Measurements from ENCODE around the gene ATP6V1C2.
A peak's percentile ranks its signal among the peaks of the same experiment; 100 is the strongest.

ATP6V1C2 gene, protein sequence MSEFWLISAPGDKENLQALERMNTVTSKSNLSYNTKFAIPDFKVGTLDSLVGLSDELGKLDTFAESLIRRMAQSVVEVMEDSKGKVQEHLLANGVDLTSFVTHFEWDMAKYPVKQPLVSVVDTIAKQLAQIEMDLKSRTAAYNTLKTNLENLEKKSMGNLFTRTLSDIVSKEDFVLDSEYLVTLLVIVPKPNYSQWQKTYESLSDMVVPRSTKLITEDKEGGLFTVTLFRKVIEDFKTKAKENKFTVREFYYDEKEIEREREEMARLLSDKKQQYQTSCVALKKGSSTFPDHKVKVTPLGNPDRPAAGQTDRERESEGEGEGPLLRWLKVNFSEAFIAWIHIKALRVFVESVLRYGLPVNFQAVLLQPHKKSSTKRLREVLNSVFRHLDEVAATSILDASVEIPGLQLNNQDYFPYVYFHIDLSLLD
- total RNA-seq, result 0 to 0.06 (median 0) reads per million in 9 experiments

DNA sequence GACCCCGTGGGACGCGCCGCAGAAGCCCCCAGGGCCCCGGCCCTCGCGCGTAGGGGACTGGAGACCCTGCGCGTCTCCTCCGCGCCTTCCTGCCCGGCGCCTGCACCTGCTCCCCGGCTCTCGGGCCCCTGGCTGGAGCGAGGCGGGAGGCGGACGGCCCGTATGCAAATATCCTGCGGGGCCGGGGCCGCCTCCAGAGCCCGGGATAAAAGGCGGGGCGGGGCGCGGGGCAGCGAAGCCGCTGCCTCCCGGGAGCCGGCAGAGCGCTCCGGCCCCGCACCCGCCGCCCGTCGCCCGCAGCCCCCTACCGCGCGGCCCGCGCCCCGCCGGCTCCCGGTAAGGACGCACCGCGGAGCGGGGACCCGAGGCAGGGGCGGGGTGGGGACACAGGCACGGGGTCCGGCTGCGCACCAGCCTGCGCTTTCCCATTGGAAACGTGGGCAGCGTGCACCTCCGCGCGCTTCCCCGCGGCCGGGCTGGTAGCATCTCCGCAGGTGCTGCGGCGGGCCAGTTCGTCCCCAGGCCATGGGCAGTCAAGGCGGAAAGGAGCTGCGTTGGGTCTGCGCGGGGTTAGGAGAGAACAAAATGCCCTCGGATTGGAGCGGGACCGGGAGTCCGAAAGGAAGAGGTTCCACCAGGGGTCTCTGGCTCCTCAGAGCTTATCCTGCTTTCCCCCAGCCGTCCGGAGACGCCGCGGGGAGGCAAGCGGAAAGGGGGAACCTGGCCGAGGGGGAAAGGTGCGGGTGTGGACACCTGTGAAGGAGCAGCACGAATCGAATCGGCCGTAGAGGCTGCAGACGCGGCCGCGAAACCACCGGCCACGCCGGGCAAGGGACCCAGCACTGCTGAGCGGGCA, at the start of gene ATP6V1C2:
Gene ATP6V1C2 (plus strand): TSS at position 235 of the 856 bp plus-strand sequence. CDS start 1,220 bp downstream, outside the sequence.
- H3K9me3 Mint-ChIP-seq, result no peaks in the 10 kb centered on the region
- peaks cover 0 to 9% of the 10 kb centered on the region in 2 donors for H3K4me1 Mint-ChIP-seq (ENCODE audit: low read depth in 2 of 2)
- no peaks in the 10 kb centered on the region for H3K36me3 Mint-ChIP-seq (ENCODE audit: insufficient read depth)
- H3K27me3 Mint-ChIP-seq, result peaks cover 38 to 68% of the 10 kb centered on the region in 2 donors
- H3K4me3 Mint-ChIP-seq, result peak within 1 kb of the TSS; percentile 57 to 69
- DNase-seq (no peak), ATAC-seq (replicated peaks) (no peak)
- H3K27ac Mint-ChIP-seq, result no peak within 1 kb of the TSS

DNA sequence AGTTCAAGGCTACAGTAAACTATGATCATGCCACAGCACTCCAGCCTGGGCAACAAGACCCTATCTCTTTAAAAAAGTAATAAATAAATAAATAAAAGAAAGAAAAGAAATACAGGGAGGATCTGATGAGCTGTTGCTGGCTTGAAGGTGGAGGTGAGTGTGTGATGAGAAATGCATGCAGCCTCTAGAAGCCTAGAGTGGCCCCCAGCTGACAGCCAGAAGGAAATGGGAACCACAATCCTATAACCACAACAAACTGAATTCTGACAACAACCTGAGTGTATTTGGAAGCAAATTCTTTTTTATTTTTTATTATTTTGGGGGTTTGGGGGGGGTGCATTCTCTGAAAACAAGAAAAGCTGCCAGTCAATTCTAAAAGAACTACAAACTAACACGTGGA, 46.3 kb upstream of the ATP6V1C2 start:
- DNase-seq (no peak), ATAC-seq (replicated peaks) (peak; percentile 41)
- Mint-ChIP-seq H3K27ac (peak overlapping the region in 1 of 2 donors; percentile 65), H3K9me3 (no peaks in the 10 kb centered on the region), H3K4me1 (ENCODE audit: low read depth in 2 of 2) (peaks cover 10 to 17% of the 10 kb centered on the region in 2 donors), H3K36me3 (ENCODE audit: insufficient read depth) (peaks cover 56% of the 10 kb centered on the region), H3K27me3 (no peaks in the 10 kb centered on the region), H3K4me3 (no peak overlapping the region)

DNA sequence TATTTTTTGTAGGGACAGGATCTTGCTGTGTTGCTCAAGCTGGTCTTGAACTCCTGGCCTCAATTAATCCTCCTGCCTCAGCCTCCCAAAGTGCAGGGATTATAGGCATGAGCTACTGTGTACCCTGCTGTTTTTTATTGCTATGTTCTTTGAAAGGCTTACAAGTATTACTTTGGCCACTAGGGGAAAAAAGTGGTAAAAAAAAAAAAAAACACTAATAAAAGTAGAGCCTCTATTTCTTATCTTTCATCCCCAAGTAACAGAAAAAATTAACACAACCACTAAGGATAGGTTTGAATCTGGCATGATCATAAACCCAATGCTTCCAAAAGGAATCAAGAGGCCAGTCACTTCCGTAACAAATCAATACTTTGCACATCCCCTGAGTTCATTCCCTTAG, 43.2 kb upstream of the ATP6V1C2 start:
- no peaks in the 10 kb centered on the region for H3K27me3 Mint-ChIP-seq
- H3K36me3 Mint-ChIP-seq (ENCODE audit: insufficient read depth), result peaks cover 54% of the 10 kb centered on the region
- H3K4me3 Mint-ChIP-seq, result no peak overlapping the region
- DNase-seq (no peak), ATAC-seq (replicated peaks) (no peak)
- H3K27ac Mint-ChIP-seq, result no peak overlapping the region
- H3K9me3 Mint-ChIP-seq, result no peaks in the 10 kb centered on the region
- H3K4me1 Mint-ChIP-seq (ENCODE audit: low read depth in 2 of 2), result peaks cover 10 to 22% of the 10 kb centered on the region in 2 donors

DNA sequence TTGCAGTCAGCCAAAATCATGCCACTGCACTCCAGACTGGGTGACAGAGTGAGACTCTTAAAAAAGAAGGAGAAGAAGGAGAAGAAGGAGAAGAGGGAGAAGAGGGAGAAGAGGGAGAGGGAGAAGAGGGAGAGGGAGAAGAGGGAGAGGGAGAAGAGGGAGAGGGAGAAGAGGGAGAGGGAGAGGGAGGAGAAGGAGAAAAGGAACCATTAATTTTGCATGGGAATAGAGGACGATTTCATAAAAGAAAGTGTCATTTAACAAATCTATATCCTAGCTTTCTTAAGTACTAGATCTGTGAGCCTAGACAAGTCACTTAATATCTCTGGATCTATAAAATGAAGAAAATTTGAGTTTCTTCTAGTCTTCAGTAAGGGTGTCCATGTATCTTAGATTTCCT, 41.2 kb upstream of the ATP6V1C2 start:
- H3K9me3 Mint-ChIP-seq, result no peaks in the 10 kb centered on the region
- peak overlapping the region in 1 of 2 donors; percentile 24 for H3K27ac Mint-ChIP-seq
- H3K36me3 Mint-ChIP-seq (ENCODE audit: insufficient read depth), result peaks cover 51% of the 10 kb centered on the region
- no peaks in the 10 kb centered on the region for H3K27me3 Mint-ChIP-seq
- H3K4me3 Mint-ChIP-seq, result no peak overlapping the region
- no peak for ATAC-seq (replicated peaks)
- peaks cover 6 to 17% of the 10 kb centered on the region in 2 donors for H3K4me1 Mint-ChIP-seq (ENCODE audit: low read depth in 2 of 2)
- DNase-seq, result no peak

DNA sequence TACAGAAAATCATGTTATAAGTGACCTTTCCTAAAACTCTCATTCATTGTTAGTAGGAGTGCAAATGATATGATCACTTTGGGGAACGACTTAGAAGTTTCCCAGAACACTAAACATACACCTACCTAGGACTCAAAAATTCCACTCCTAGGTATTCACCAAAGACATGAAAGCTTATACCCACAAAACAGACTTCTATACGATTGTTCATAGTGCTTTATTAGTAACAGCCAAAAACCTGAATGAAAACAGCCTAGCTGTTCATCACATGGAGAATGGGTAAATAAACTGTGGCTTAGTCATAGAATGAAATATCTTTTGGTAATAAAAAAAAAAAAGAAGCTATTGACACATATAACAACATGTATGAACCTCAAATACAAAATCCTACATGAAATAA, 40.5 kb upstream of the ATP6V1C2 start:
- ATAC-seq (replicated peaks), result no peak
- peaks cover 1 to 12% of the 10 kb centered on the region in 2 donors for H3K4me1 Mint-ChIP-seq (ENCODE audit: low read depth in 2 of 2)

DNA sequence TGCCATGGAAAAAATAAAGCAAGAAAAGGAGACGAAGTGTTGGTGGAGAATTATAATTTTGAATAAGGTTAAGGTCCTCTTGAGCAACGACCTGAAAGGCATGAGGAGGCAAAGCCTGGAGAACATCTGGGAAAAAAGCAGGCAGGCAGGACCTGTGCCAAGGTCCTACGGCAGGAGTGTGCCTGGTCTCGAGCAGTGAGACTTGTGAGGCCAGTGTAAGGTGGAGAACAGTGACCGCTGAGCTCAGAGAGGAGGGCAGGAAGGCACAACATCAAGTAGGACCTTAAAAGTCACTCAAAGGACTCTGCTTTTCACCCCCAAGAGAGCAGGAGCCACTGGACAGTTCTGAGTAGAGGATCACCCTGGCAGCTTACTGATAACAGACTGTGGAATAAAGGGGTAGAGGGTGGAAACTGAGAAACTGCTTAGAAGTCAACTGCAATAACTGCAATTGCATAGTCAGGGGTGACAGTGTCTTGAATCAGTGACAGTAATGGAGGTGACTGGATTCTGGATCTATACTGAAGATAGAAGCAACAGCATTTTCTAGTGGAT, 35.2 kb upstream of the ATP6V1C2 start:
- Mint-ChIP-seq H3K27ac (no peak overlapping the region), H3K36me3 (ENCODE audit: insufficient read depth) (peaks cover 25% of the 10 kb centered on the region), H3K4me3 (no peak overlapping the region), H3K4me1 (ENCODE audit: low read depth in 2 of 2) (peaks cover 7 to 9% of the 10 kb centered on the region in 2 donors), H3K27me3 (no peaks in the 10 kb centered on the region), H3K9me3 (no peaks in the 10 kb centered on the region)
- DNase-seq (no peak), ATAC-seq (replicated peaks) (no peak)

More for the DNA sequence above, 40.5 kb upstream of the ATP6V1C2 start:
- Mint-ChIP-seq H3K9me3 (no peaks in the 10 kb centered on the region), H3K27ac (no peak overlapping the region), H3K4me3 (no peak overlapping the region), H3K36me3 (ENCODE audit: insufficient read depth) (peaks cover 50% of the 10 kb centered on the region), H3K27me3 (no peaks in the 10 kb centered on the region)
- DNase-seq, result no peak

DNA sequence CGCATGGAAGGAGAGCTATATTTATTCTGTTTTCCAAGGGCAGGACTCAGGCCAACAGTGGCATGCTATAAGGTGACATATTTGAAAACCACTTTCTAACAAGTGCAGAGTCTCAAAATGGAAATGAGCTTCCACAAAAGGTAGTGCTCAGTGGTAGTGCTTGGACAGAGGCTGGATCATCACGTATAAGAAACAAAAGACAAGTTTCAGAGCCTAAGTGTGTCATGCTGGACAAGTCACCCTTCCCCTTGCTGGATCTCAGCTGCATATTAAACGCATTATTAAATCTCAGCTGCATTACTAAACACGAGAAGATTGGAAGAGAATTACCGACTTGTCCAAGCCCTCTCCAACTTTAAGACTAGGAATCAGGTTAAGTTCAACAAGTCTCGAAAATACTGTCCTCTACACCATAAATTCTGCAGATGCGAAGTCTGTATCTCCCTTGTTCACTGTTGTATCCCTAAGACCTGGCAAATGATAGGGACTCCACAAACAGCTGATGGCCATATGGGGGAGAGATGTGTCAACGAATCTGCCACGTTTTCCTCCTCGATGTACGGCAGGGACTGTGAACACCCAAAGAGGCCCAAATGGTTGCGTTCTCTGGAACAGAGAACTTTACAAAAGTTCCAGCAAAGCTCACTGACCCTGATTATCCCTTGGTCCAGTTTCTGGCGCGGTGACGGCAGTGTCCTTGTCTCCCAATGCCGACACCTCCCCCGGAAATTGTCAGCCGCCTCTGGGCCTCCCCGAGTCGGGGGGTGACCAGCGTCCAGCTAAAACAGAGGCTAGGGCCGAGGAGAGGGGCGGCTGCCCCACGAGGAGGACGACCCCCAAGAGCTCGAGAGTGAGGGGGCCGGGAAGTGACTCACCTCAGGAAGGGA, 32.3 kb upstream of the ATP6V1C2 start:
- H3K4me1 Mint-ChIP-seq (ENCODE audit: low read depth in 2 of 2), result peaks cover 4 to 8% of the 10 kb centered on the region in 2 donors
- H3K27ac Mint-ChIP-seq, result no peak overlapping the region
- H3K4me3 Mint-ChIP-seq, result no peak overlapping the region
- ATAC-seq (replicated peaks), result peak; percentile 36
- DNase-seq, result peak in 1 of 3 experiments; percentile 5
- H3K36me3 Mint-ChIP-seq (ENCODE audit: insufficient read depth), result peaks cover under 1% of the 10 kb centered on the region
- no peaks in the 10 kb centered on the region for H3K9me3 Mint-ChIP-seq
- H3K27me3 Mint-ChIP-seq, result no peaks in the 10 kb centered on the region

DNA sequence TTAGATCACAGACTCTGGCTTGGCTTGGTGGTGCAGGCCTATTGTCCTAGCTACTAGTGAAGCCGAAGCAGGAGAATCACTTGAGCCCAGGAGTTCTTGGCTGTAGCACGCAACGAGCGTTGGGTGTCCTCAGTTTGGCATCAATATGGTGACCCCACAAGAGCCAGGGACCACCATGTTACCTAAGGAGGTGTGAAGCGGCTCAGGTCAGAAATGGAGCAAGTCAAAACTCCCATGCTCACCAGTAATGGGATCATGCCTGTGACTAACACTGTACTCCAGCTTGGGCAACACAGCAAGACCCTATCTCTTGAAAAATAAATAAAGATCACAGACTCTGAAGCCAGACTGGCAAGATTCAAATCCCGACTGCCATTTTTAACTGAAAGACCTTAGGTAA, 29.9 kb upstream of the ATP6V1C2 start:
- Mint-ChIP-seq H3K36me3 (ENCODE audit: insufficient read depth) (no peaks in the 10 kb centered on the region), H3K4me3 (no peak overlapping the region), H3K27me3 (no peaks in the 10 kb centered on the region), H3K4me1 (ENCODE audit: low read depth in 2 of 2) (peaks cover 4 to 8% of the 10 kb centered on the region in 2 donors), H3K27ac (no peak overlapping the region), H3K9me3 (no peaks in the 10 kb centered on the region)
- ATAC-seq (replicated peaks), result no peak
- DNase-seq, result no peak

DNA sequence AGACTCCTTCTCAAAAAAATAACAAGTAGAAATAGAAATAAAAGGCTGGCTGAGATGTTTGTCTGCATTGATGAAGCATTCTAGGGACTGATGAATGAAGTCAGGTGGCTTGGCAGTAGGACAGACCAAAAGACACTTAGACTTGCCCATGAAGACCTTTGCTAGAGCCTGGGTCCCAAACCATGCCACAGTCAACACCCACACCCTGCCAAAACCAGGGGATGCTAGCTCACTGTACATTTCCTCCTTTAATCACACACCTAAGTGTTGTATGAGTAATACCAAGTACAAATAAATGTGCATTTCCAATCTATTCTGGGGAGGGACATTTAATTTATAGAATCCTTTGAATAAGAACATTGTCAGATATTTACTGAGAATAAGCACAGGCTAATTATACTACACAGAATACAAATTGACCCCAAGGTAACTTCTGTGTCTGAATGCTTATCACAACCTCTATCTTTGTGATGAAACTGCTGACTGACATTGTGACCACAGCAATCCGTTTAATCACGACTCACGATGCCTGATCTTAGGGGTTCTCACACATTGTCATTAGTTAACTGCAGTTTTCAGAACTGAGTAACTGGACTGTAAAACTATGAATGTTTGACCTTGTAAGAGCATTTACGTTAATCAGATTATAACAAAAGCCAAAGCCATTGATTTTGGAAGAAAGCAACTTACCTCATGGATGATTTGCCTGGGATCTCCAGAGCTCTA, 21.2 kb upstream of the ATP6V1C2 start:
- ATAC-seq (replicated peaks) (no peak), DNase-seq (no peak)
- Mint-ChIP-seq H3K4me1 (ENCODE audit: low read depth in 2 of 2) (no peaks in the 10 kb centered on the region), H3K4me3 (no peak overlapping the region), H3K27me3 (peaks cover 4 to 23% of the 10 kb centered on the region in 2 donors), H3K36me3 (ENCODE audit: insufficient read depth) (no peaks in the 10 kb centered on the region), H3K27ac (no peak overlapping the region), H3K9me3 (no peaks in the 10 kb centered on the region)

DNA sequence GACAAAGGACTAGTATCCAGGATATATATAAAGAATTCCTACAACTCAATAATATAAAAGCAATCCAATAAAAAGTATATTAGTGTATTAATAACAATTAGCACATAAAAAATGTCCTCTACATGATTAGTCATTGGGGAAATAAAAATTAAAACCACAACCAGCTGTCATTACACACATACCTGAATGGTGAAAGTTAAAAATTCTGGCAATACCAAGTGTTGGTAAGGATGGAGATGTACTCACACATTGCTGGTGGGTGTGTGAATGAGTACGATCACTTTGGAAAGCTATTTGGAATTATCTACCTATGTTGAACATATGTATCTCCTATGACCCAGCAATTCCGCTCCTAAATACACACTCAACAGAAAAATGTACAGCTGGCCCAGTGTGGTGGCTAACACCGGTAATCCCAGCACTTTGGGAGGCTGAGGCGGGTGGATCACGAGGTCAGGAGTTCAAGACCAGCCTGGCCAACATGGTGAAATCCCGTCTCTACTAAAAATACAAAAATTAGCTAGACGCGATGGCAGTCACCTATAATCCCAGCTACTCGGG, 17.3 kb upstream of the ATP6V1C2 start:
- ATAC-seq (replicated peaks), result no peak
- Mint-ChIP-seq H3K27me3 (peaks cover 27 to 60% of the 10 kb centered on the region in 2 donors), H3K36me3 (ENCODE audit: insufficient read depth) (no peaks in the 10 kb centered on the region), H3K4me3 (no peak overlapping the region), H3K9me3 (no peaks in the 10 kb centered on the region), H3K27ac (no peak overlapping the region), H3K4me1 (ENCODE audit: low read depth in 2 of 2) (no peaks in the 10 kb centered on the region)
- no peak for DNase-seq

DNA sequence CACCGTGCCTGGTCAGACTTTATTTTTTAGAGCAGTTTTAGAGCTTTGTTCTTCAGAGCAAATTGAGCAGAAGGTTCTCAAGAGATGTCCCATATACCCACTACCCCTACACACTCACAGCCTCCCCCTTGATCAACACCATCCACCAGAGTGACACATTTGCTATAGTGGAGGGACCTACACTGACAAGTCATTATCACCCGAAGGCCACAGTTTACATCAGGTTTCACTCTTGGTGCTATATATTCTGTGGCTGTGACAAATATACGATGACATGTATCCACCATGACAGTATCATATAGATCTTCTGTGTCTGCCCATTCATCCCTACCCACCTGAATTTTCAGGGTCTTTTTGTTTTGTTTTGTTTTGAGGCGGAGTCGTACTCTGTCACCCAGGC, 15.4 kb upstream of the ATP6V1C2 start:
- Mint-ChIP-seq H3K36me3 (ENCODE audit: insufficient read depth) (no peaks in the 10 kb centered on the region), H3K4me1 (ENCODE audit: low read depth in 2 of 2) (no peaks in the 10 kb centered on the region), H3K27ac (no peak overlapping the region), H3K27me3 (peaks cover 37 to 69% of the 10 kb centered on the region in 2 donors), H3K9me3 (no peaks in the 10 kb centered on the region), H3K4me3 (no peak overlapping the region)
- ATAC-seq (replicated peaks) (no peak), DNase-seq (no peak)

DNA sequence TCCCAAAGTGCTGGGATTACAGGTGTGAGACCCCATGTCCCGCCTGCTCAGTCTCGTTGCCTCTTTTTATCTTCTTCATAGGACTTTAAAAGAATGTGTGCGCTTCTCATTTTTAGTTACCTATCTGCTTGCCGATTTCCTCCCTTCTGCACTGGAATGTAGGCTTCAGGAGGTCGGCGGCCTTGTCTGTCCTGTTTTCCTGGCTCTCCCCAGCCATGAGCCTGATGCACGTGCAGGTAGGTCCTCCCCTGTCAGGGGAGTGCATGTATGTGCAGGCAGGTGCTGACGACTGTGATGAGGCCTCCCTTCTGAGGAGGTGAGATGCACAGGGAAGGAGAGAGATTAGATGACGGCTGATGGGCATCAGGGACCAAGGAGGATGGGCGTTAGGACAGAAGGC, 13.6 kb upstream of the ATP6V1C2 start:
- Mint-ChIP-seq H3K27me3 (peaks cover 48 to 78% of the 10 kb centered on the region in 2 donors), H3K4me3 (no peak overlapping the region), H3K27ac (no peak overlapping the region), H3K9me3 (no peaks in the 10 kb centered on the region), H3K4me1 (ENCODE audit: low read depth in 2 of 2) (peaks cover 0 to 4% of the 10 kb centered on the region in 2 donors), H3K36me3 (ENCODE audit: insufficient read depth) (no peaks in the 10 kb centered on the region)
- DNase-seq (no peak), ATAC-seq (replicated peaks) (no peak)

Measured in effector memory CD8-positive, alpha-beta T cell (primary cell).